Measurements from ENCODE around the gene GRID1. TPM values are rescaled to one million over a fixed set of nuclear protein-coding genes. Genes with fewer than 3 reads are reported as not detected.

The GRID1 gene
- polyA plus RNA-seq, 1 of the 3 experiments (the other 2 are of a cell fraction) = 0.13 TPM

GRCh38 chr10:85787881-85788280 is 578.7 kb downstream of the GRID1 start:
- H3K4me2 ChIP-seq = no peak overlapping the region
- no peak overlapping the region for H2AFZ ChIP-seq (ENCODE audit: low read depth)
- peaks cover 0 to 10% of the 10 kb centered on the region in 2 experiments; a peak in 1 of 4 replicates for H3K4me1 ChIP-seq (ENCODE audit: control insufficient read depth in 1 of 2, insufficient read depth in 2 of 2, low read depth in 1 of 2, low read length in 1 of 2)
- ChIA-PET CTCF (interaction anchor here (2.8 kb wide), 1 partner anchor 562 kb away, joined by 18 read pairs; no protein-coding TSS in a partner anchor), POLR2A (no interaction called here)
- WGBS (ENCODE audit: low lambda C conversion rate) = 58% methylated on average over 3 of the region's 3 CpGs
- H3K9me3 ChIP-seq = no peaks in the 10 kb centered on the region
- H3K36me3 ChIP-seq (replicated peaks in 1 of 2; ENCODE audit: control insufficient read depth in 1 of 2, insufficient read depth in 2 of 2, low read length in 1 of 2) = no peaks in the 10 kb centered on the region
- no peak overlapping the region for H3K27ac ChIP-seq (ENCODE audit: low read depth in 2 of 2, low read length in 1 of 2)
- TF ChIP-seq EP300 (IDR thresholded peaks at IDR 0.05; ENCODE audit: borderline replicate concordance in 1 of 2, low read depth in 1 of 2, low read length in 1 of 2) = no peak
- no peaks in the 10 kb centered on the region for H3F3A ChIP-seq (replicated peaks; ENCODE audit: insufficient read depth)
- no peak for DNase-seq
- H3K4me3 ChIP-seq (ENCODE audit: low read depth in 2 of 2, low read length in 1 of 2) = no peak overlapping the region
- no peaks in the 10 kb centered on the region for H3K79me2 ChIP-seq (ENCODE audit: insufficient read depth)
- H4K20me1 ChIP-seq (ENCODE audit: insufficient read depth) = no peaks in the 10 kb centered on the region
- H3K27me3 ChIP-seq (ENCODE audit: insufficient read depth) = no peaks in the 10 kb centered on the region
- no peaks in the 10 kb centered on the region for H3K9me2 ChIP-seq
- H3K9ac ChIP-seq = no peak overlapping the region

- H3K79me2 ChIP-seq (ENCODE audit: insufficient read depth) = no peaks in the 10 kb centered on the region
- ChIA-PET POLR2A (interaction anchor here (0.6 kb wide), 1 partner anchor 466 kb away, joined by 3 read pairs; no protein-coding TSS in a partner anchor), CTCF (interaction anchor here (1.1 to 2.8 kb wide), 5 partner anchors 17 to 588 kb away, joined by 4 to 18 read pairs (median 4); no protein-coding TSS in a partner anchor)
- no peak overlapping the region for H3K27ac ChIP-seq (ENCODE audit: low read depth in 2 of 2, low read length in 1 of 2)
- no peaks in the 10 kb centered on the region for H3K9me2 ChIP-seq
- H3K4me1 ChIP-seq (ENCODE audit: control insufficient read depth in 1 of 2, insufficient read depth in 2 of 2, low read depth in 1 of 2, low read length in 1 of 2) = peaks cover 0 to 10% of the 10 kb centered on the region in 2 experiments; a peak in 1 of 4 replicates
- no peaks in the 10 kb centered on the region for H3K36me3 ChIP-seq (replicated peaks in 1 of 2; ENCODE audit: control insufficient read depth in 1 of 2, insufficient read depth in 2 of 2, low read length in 1 of 2)
- H2AFZ ChIP-seq (ENCODE audit: low read depth) = no peak overlapping the region
- no peaks in the 10 kb centered on the region for H3K9me3 ChIP-seq
- H3K4me3 ChIP-seq (ENCODE audit: low read depth in 2 of 2, low read length in 1 of 2) = no peak overlapping the region
- WGBS (ENCODE audit: low lambda C conversion rate) = 11% methylated on average over 5 of the region's 5 CpGs
- no peak overlapping the region for H3K4me2 ChIP-seq
- H3K9ac ChIP-seq = no peak overlapping the region
- H3K27me3 ChIP-seq (ENCODE audit: insufficient read depth) = no peaks in the 10 kb centered on the region
- no peaks in the 10 kb centered on the region for H3F3A ChIP-seq (replicated peaks; ENCODE audit: insufficient read depth)
- H4K20me1 ChIP-seq (ENCODE audit: insufficient read depth) = no peaks in the 10 kb centered on the region
- no peak for TF ChIP-seq SIN3A (IDR thresholded peaks at IDR 0.05; ENCODE audit: borderline replicate concordance, low read depth, low read length)
- TF ChIP-seq RCOR1 (IDR thresholded peaks at IDR 0.05; ENCODE audit: low read length) = no peak
- no peak for TF ChIP-seq USF2 (IDR thresholded peaks at IDR 0.05; ENCODE audit: borderline replicate concordance, low read depth, low read length)
- TF ChIP-seq YY1 (IDR thresholded peaks at IDR 0.05; ENCODE audit: low read depth) = no peak
- no peak for TF ChIP-seq RAD21 (IDR thresholded peaks at IDR 0.05; ENCODE audit: low read length)
- no peak for DNase-seq
These were observed 579.2 kb downstream of the GRID1 start for GRCh38 chr10:85787393-85787792.

- Histone ChIP-seq H3K9me2 (no peaks in the 10 kb centered on the region), H3F3A (replicated peaks; ENCODE audit: insufficient read depth) (no peaks in the 10 kb centered on the region), H3K4me3 (ENCODE audit: low read depth in 2 of 2, low read length in 1 of 2) (no peak overlapping the region), H4K20me1 (ENCODE audit: insufficient read depth) (no peaks in the 10 kb centered on the region), H2AFZ (ENCODE audit: low read depth) (no peak overlapping the region), H3K36me3 (replicated peaks in 1 of 2; ENCODE audit: control insufficient read depth in 1 of 2, insufficient read depth in 2 of 2, low read length in 1 of 2) (no peaks in the 10 kb centered on the region), H3K9me3 (no peaks in the 10 kb centered on the region), H3K4me1 (ENCODE audit: control insufficient read depth in 1 of 2, insufficient read depth in 2 of 2, low read depth in 1 of 2, low read length in 1 of 2) (peaks cover 0 to 10% of the 10 kb centered on the region in 2 experiments; a peak in 1 of 4 replicates), H3K79me2 (ENCODE audit: insufficient read depth) (no peaks in the 10 kb centered on the region), H3K27me3 (ENCODE audit: insufficient read depth) (no peaks in the 10 kb centered on the region), H3K27ac (ENCODE audit: low read depth in 2 of 2, low read length in 1 of 2) (no peak overlapping the region), H3K9ac (no peak overlapping the region), H3K4me2 (no peak overlapping the region)
- peak; percentile 78 for DNase-seq
- POLR2A ChIA-PET = no interaction called here
- CTCF ChIA-PET = interaction anchor here (0.6 to 2.8 kb wide), 20 partner anchors 9 to 591 kb away, joined by 3 to 18 read pairs (median 3); no protein-coding TSS in a partner anchor
- TF ChIP-seq FOXJ3 (CRISPR knock-in tag; IDR thresholded peaks at IDR 0.05) (peak; percentile 59; the same call in 1 of the 2 replicates), RAD21 (IDR thresholded peaks at IDR 0.05; ENCODE audit: low read length) (peak; percentile 73), RCOR1 (IDR thresholded peaks at IDR 0.05; ENCODE audit: low read length) (peak; percentile 93), CHD2 (IDR thresholded peaks at IDR 0.05; ENCODE audit: low read length, partially characterized antibody) (peak; percentile 39), EP300 (IDR thresholded peaks at IDR 0.05; ENCODE audit: borderline replicate concordance in 1 of 2, low read depth in 1 of 2, low read length in 1 of 2) (peak in 1 of 2 experiments; percentile 77; a peak in 2 of 4 replicates), SMC3 (IDR thresholded peaks at IDR 0.05; ENCODE audit: low read depth, low read length) (peak; percentile 21; the same call in 1 of the 2 replicates), TAF1 (IDR thresholded peaks at IDR 0.05; ENCODE audit: borderline replicate concordance, low read depth, low read length) (no peak), MXI1 (IDR thresholded peaks at IDR 0.05; ENCODE audit: low read depth, low read length) (peak; percentile 90), GATA2 (CRISPR knock-in tag; IDR thresholded peaks at IDR 0.05) (peak; percentile 96), RXRA (IDR thresholded peaks at IDR 0.05; ENCODE audit: borderline replicate concordance, low read depth) (no peak), FOXM1 (IDR thresholded peaks at IDR 0.05; ENCODE audit: low read depth) (no peak), USF2 (IDR thresholded peaks at IDR 0.05; ENCODE audit: borderline replicate concordance, low read depth, low read length) (no peak), SIN3A (IDR thresholded peaks at IDR 0.05; ENCODE audit: borderline replicate concordance, low read depth, low read length) (no peak), FOSL2 (IDR thresholded peaks at IDR 0.05; ENCODE audit: borderline replicate concordance, low read depth) (no peak)
- WGBS (ENCODE audit: low lambda C conversion rate) = 7% methylated on average over 10 of the region's 10 CpGs
These were observed 580.1 kb downstream of the GRID1 start for GRCh38 chr10:85786401-85786899.
